MCF 10A (cell line): ENCODE results near the gene ENO4. TPM values are rescaled to one million over a fixed set of nuclear protein-coding genes. Genes with fewer than 3 reads are reported as not detected.
A peak's percentile ranks its signal among the peaks of the same experiment; 100 is the strongest.

Experiments used
- BruUV-seq: library from RNA; stranded (reverse); fragments of 400-500 nt; replicated peaks from 2 replicates; lab custom pipeline; 2021; lab: Mats Ljungman, UMichigan
- CTCF ChIA-PET: fragments of 300-600 bp; sonication (Branson Sonifier 250); formaldehyde crosslinking; extraction: SDS; loops from one replicate; lab custom pipeline; 2021; ENCODE audit warnings: antibody characterized with exemption, inconsistent platforms; lab: Yijun Ruan, JAX
- POLR2A ChIA-PET: fragments of 300-600, 350-650 bp; sonication (Branson Sonifier 250); formaldehyde crosslinking; extraction: SDS; loops from one replicate; lab custom pipeline; 2020; ENCODE audit warnings: antibody characterized with exemption, inconsistent platforms; lab: Yijun Ruan, JAX
- DNase-seq: peaks from one replicate; pipeline ENCODE4 v3.0.0-alpha.2; 2018; ENCODE audit not compliant: unreplicated experiment
- H3K27ac Mint-ChIP-seq: one replicate; pipeline ENCODE4 v1.8.0; 2022; ENCODE audit warnings: mild to moderate bottlenecking, low read depth, mixed read lengths; ENCODE audit not compliant: unreplicated experiment
- H3K27me3 Mint-ChIP-seq: one replicate; pipeline ENCODE4 v1.8.0; 2022; ENCODE audit warnings: mixed read lengths; ENCODE audit not compliant: insufficient read depth, unreplicated experiment
- H3K36me3 Mint-ChIP-seq: one replicate; pipeline ENCODE4 v1.8.0; 2022; ENCODE audit warnings: mild to moderate bottlenecking, moderate library complexity, mixed read lengths; ENCODE audit not compliant: insufficient read depth, unreplicated experiment
- H3K4me1 Mint-ChIP-seq: one replicate; pipeline ENCODE4 v1.8.0; 2022; ENCODE audit warnings: mixed read lengths; ENCODE audit not compliant: insufficient read depth, unreplicated experiment
- H3K4me3 Mint-ChIP-seq: one replicate; pipeline ENCODE4 v1.8.0; 2022; ENCODE audit warnings: mild to moderate bottlenecking, moderate library complexity, mixed read lengths; ENCODE audit not compliant: unreplicated experiment
- H3K9me3 Mint-ChIP-seq: one replicate; pipeline ENCODE4 v1.8.0; 2022; ENCODE audit warnings: mixed read lengths; ENCODE audit not compliant: unreplicated experiment
- intact Hi-C: fragments of 100-400 bp; cut with micrococcal nuclease; formaldehyde crosslinking; loops from 2 replicates; pipeline ENCODE4 v1.14.1; 2022
- total RNA-seq: library from RNA; stranded (reverse); gene quantifications from 2 replicates; pipeline ENCODE4 v1.2.3, GENCODE V29; 2022
- TF ChIP-seq, protein P1 (sequence below): fragments of 200-600 bp; IDR thresholded peaks from one replicate; pipeline ENCODE4 v1.8.0; 2022; ENCODE audit warnings: antibody characterized with exemption, mild to moderate bottlenecking; ENCODE audit not compliant: unreplicated experiment

The ENO4 gene
- total RNA-seq, 1 experiment from 2014 or later, result not detected

DNA sequence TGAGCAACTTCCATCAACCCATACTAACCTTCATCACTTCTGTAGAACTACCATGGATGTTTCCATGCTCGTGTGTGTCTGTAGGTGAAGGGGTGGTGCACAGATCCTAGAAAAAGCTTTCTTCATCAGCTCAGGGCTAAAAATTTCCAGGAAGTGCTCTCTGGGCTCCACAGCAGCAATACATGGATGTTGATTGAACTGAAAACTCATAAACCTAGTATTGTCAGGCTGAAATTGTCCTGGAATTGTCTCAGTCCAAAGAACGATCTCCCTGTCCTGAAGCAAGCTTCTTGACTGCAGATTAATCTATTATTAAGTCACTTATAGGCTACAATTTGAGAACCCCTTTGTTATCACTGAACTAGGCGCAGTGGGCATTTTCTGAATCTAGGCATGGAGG lies 39.8 kb downstream of the ENO4 start:
- H3K27me3 Mint-ChIP-seq, result no peaks in the 10 kb centered on the region
- intact Hi-C loops, result loop anchor here (2.0 to 5.0 kb wide), 3 partner anchors 37 to 286 kb away; partner anchors contain the start of gene SHTN1
- peaks cover 5% of the 10 kb centered on the region for H3K36me3 Mint-ChIP-seq
- ChIA-PET POLR2A (interaction anchor here (0.7 to 3.7 kb wide), 14 partner anchors 9 to 286 kb away, joined by 3 to 24 read pairs (median 4); partner anchors contain the start of genes ENO4 and SHTN1), CTCF (interaction anchor here (0.6 to 1.4 kb wide), 8 partner anchors 10 to 278 kb away, joined by 3 read pairs; no protein-coding TSS in a partner anchor)
- H3K27ac Mint-ChIP-seq, result no peak overlapping the region
- peak overlapping the region; percentile 16 for H3K4me3 Mint-ChIP-seq
- TF ChIP-seq, protein P1, sequence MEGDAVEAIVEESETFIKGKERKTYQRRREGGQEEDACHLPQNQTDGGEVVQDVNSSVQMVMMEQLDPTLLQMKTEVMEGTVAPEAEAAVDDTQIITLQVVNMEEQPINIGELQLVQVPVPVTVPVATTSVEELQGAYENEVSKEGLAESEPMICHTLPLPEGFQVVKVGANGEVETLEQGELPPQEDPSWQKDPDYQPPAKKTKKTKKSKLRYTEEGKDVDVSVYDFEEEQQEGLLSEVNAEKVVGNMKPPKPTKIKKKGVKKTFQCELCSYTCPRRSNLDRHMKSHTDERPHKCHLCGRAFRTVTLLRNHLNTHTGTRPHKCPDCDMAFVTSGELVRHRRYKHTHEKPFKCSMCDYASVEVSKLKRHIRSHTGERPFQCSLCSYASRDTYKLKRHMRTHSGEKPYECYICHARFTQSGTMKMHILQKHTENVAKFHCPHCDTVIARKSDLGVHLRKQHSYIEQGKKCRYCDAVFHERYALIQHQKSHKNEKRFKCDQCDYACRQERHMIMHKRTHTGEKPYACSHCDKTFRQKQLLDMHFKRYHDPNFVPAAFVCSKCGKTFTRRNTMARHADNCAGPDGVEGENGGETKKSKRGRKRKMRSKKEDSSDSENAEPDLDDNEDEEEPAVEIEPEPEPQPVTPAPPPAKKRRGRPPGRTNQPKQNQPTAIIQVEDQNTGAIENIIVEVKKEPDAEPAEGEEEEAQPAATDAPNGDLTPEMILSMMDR, result no peak
- no peak for DNase-seq
- no peaks in the 10 kb centered on the region for H3K9me3 Mint-ChIP-seq
- BruUV-seq, result no TSS peak
- H3K4me1 Mint-ChIP-seq, result peaks cover 27% of the 10 kb centered on the region

DNA sequence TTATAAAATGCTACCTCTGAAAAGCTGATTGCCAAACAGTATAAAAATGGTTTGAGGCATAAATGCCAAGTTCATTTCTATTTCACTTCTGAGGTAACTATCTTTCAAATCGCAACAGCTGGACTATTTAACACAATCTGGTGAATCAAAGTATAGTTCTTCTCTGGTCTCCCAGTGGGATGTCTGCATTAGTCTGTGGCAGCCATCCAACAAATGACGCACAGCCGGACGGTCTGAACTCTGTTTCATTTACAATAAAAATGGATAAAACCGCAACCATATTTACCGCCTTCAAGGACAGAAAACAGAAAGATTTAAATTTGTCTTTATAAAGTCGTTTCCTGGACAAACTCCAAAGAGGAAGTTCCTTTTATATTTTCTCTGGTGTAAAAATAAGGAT lies 41.9 kb downstream of the ENO4 start:
- TF ChIP-seq, protein P1, result no peak
- ChIA-PET POLR2A (interaction anchor here (1.0 kb wide), 1 partner anchor 9 kb away, joined by 3 read pairs; no protein-coding TSS in a partner anchor), CTCF (interaction anchor here (0.9 to 1.3 kb wide), 2 partner anchors 42 to 94 kb away, joined by 4 read pairs; partner anchors contain the start of gene ENO4)
- H3K27me3 Mint-ChIP-seq, result no peaks in the 10 kb centered on the region
- H3K27ac Mint-ChIP-seq, result no peak overlapping the region
- no peaks in the 10 kb centered on the region for H3K9me3 Mint-ChIP-seq
- no TSS peak for BruUV-seq
- peaks cover 27% of the 10 kb centered on the region for H3K4me1 Mint-ChIP-seq
- intact Hi-C loops, result no loop called here
- H3K4me3 Mint-ChIP-seq, result no peak overlapping the region
- peak; percentile 80 for DNase-seq
- peaks cover 14% of the 10 kb centered on the region for H3K36me3 Mint-ChIP-seq

GRCh38 chr10:116892907-116893685 lies 43.8 kb downstream of the ENO4 start:
- Mint-ChIP-seq H3K4me3 (no peak overlapping the region), H3K27me3 (no peaks in the 10 kb centered on the region), H3K9me3 (no peaks in the 10 kb centered on the region), H3K36me3 (peaks cover 16% of the 10 kb centered on the region), H3K27ac (no peak overlapping the region), H3K4me1 (peaks cover 19% of the 10 kb centered on the region)
- no peak for DNase-seq
- TF ChIP-seq, protein P1, result no peak
- CTCF ChIA-PET, result no interaction called here
- no TSS peak for BruUV-seq
- intact Hi-C loops, result no loop called here
- POLR2A ChIA-PET, result no interaction called here

DNA sequence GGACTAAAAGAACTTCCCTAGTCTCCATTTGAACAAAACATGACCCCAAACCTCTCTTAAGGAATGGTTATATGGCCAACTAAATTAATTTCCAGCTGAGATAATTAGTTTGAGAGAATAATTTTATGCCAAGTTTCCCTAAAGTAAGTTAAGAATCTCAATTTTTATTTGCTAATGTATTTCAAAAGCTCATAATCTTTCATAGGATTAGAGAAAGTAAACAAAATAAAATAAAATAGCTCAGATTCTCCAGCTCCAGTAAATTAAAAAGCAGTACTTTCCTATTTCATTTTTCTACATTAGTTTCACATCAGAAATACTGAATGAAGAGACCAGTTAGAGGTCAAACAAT lies 44.4 kb downstream of the ENO4 start:
- Mint-ChIP-seq H3K9me3 (no peaks in the 10 kb centered on the region), H3K27ac (no peak overlapping the region), H3K4me1 (peaks cover 14% of the 10 kb centered on the region), H3K4me3 (no peak overlapping the region), H3K36me3 (peaks cover 16% of the 10 kb centered on the region), H3K27me3 (no peaks in the 10 kb centered on the region)
- TF ChIP-seq, protein P1, result no peak
- DNase-seq, result no peak
- intact Hi-C loops, result no loop called here
- ChIA-PET CTCF (no interaction called here), POLR2A (no interaction called here)
- no TSS peak for BruUV-seq
